ENCODE data around the gene TLCD3A. TPM values are rescaled to one million over a fixed set of nuclear protein-coding genes. Genes with fewer than 3 reads are reported as not detected.

Gene TLCD3A
- total RNA-seq, 4 donors from 2014 or later = 47.8 to 120 (median 79.4) TPM

GRCh38 chr17:737561-738113 is 5.2 kb downstream of the TLCD3A start:
- H3K36me3 ChIP-seq = peaks cover 35% of the 10 kb centered on the region
- DNase-seq (ENCODE audit: low spot score in 2 of 2) = no peak
- no peak overlapping the region for H3K4me3 ChIP-seq
- H3K9me3 ChIP-seq = no peaks in the 10 kb centered on the region
- H3K27ac ChIP-seq = peak overlapping the region; percentile 11
- TF ChIP-seq EP300 (IDR thresholded peaks at IDR 0.05) (no peak), POLR2AphosphoS5 (IDR thresholded peaks at IDR 0.05) (no peak), POLR2A (IDR thresholded peaks at IDR 0.05) (no peak), CTCF (IDR thresholded peaks at IDR 0.05) (no peak)
- peaks cover 17% of the 10 kb centered on the region for H3K4me1 ChIP-seq
- no peaks in the 10 kb centered on the region for H3K27me3 ChIP-seq
- 70% methylated on average over 13 of the region's 13 CpGs for WGBS

DNA sequence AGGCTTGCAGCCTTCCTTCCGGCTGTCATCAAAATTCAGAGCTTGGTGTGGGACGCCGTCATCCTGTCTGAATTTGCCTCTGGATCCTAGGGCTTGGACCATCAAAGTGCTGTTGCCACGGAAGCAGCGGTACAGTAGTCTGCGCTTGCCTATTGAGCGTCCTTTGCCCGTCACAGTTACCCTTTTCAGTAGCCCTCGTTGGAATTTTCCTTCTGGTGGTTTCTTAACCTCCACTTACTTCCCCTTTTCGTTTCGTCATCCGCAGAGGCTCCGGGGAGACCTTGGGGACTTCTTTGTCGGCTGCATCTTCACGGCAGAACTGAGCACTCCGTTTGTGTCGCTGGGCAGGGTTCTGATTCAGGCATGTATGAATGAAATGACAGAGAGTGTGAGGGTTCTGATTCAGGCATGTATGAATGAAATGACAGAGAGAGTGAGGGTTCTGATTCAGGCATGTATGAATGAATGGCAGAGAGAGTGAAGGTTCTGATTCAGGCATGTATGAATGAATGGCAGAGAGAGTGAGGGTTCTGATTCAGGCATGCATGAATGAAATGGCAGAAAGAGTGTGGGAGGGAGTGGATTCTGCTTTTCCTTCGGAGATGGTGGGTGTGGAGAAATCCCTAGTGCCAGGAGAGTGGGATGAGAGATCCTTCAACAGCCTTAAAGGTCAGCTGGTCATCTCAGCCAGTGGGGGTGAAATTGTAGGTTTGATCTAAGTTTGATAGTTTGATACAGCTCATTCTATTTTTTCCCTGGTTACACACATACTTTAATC is 8.0 kb downstream of the TLCD3A start:
- H3K27me3 ChIP-seq = no peaks in the 10 kb centered on the region
- peaks cover 60% of the 10 kb centered on the region for H3K36me3 ChIP-seq
- no peak for DNase-seq (ENCODE audit: low spot score in 2 of 2)
- H3K4me3 ChIP-seq = no peak overlapping the region
- peaks cover 7% of the 10 kb centered on the region for H3K4me1 ChIP-seq
- H3K9me3 ChIP-seq = no peaks in the 10 kb centered on the region
- 82% methylated on average over 18 of the region's 18 CpGs for WGBS
- TF ChIP-seq EP300 (IDR thresholded peaks at IDR 0.05) (no peak), POLR2AphosphoS5 (IDR thresholded peaks at IDR 0.05) (no peak), POLR2A (IDR thresholded peaks at IDR 0.05) (no peak), CTCF (IDR thresholded peaks at IDR 0.05) (no peak)
- no peak overlapping the region for H3K27ac ChIP-seq

- DNase-seq (ENCODE audit: low spot score in 2 of 2) = no peak
- TF ChIP-seq EP300 (IDR thresholded peaks at IDR 0.05) (no peak), CTCF (IDR thresholded peaks at IDR 0.05) (no peak), POLR2AphosphoS5 (IDR thresholded peaks at IDR 0.05) (no peak), POLR2A (IDR thresholded peaks at IDR 0.05) (no peak)
- H3K27ac ChIP-seq = no peak overlapping the region
- H3K27me3 ChIP-seq = no peaks in the 10 kb centered on the region
- peaks cover 4% of the 10 kb centered on the region for H3K4me1 ChIP-seq
- H3K4me3 ChIP-seq = no peak overlapping the region
- 83% methylated on average over 11 of the region's 11 CpGs for whole genome bisulfite sequencing
- no peaks in the 10 kb centered on the region for H3K9me3 ChIP-seq
- peaks cover 78% of the 10 kb centered on the region for H3K36me3 ChIP-seq
Measured at GRCh38 chr17:742147-742793, 9.9 kb downstream of the TLCD3A start.

DNA sequence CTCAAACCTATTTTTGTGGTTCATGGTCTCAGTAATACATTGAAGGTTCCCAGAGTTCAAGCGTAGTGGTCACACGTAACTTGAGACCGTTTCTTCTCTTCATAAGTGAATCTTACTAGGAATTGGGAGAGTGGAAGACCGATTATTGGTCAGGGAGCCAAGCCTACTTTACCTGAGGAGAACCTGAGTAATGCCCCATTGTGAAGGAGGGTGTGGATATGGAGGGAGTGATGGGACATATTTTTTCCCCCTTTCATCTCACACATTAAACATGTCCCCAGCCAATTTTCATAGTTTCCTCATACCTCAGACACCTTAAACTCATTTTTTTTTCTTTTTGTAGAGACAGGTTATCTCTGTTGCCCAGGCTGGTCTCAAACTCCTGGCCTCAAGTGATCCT is 10.7 kb downstream of the TLCD3A start:
- DNase-seq (ENCODE audit: low spot score in 2 of 2) = no peak
- Histone ChIP-seq H3K9me3 (no peaks in the 10 kb centered on the region), H3K27ac (no peak overlapping the region), H3K4me3 (no peak overlapping the region), H3K27me3 (no peaks in the 10 kb centered on the region), H3K36me3 (peaks cover 84% of the 10 kb centered on the region), H3K4me1 (no peaks in the 10 kb centered on the region)
- 94% methylated on average over 4 of the region's 4 CpGs for WGBS
- no peak for TF ChIP-seq POLR2AphosphoS5 (IDR thresholded peaks at IDR 0.05)
- no peak for TF ChIP-seq CTCF (IDR thresholded peaks at IDR 0.05)
- no peak for TF ChIP-seq POLR2A (IDR thresholded peaks at IDR 0.05)
- no peak for TF ChIP-seq EP300 (IDR thresholded peaks at IDR 0.05)

DNA sequence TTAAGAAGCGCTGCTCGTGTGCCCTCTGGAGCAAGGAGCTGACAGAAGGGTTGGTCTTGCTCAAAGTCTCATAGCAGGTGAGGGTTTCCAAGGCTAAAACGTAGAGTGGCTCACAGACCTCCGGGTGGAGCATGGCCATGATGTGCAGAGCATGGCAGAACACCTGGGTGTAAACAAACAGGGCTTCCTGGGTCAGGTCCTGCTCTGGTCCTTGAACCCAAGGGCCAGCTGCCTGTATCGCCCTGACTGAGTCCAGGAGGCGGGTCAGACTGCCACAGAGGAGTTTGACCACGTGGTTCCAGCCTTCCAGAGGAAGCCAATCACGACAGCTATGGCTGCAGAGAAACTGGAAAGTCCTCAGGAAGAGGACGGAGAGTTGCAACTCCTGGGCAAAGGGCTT is 12.5 kb downstream of the TLCD3A start:
- Histone ChIP-seq H3K4me1 (no peaks in the 10 kb centered on the region), H3K36me3 (peaks cover 76% of the 10 kb centered on the region), H3K27me3 (no peaks in the 10 kb centered on the region), H3K9me3 (no peaks in the 10 kb centered on the region), H3K4me3 (no peak overlapping the region), H3K27ac (no peak overlapping the region)
- 89% methylated on average over 9 of the region's 9 CpGs for WGBS
- DNase-seq (ENCODE audit: low spot score in 2 of 2) = no peak
- no peak for TF ChIP-seq POLR2AphosphoS5 (IDR thresholded peaks at IDR 0.05)
- TF ChIP-seq EP300 (IDR thresholded peaks at IDR 0.05) = no peak
- no peak for TF ChIP-seq CTCF (IDR thresholded peaks at IDR 0.05)
- TF ChIP-seq POLR2A (IDR thresholded peaks at IDR 0.05) = no peak
